GM12892 (cell line): ENCODE measurements around the gene MTFR1L.

Source experiments
- DNase-seq: peaks from one replicate; pipeline ENCODE4 v3.0.0; 2011; ENCODE audit not compliant: insufficient read length
- FAIRE-seq: peaks from 2 replicates; lab custom pipeline; 2011; peaks lifted over from hg19 to GRCh38; lab: Jason Lieb, UNC
- POLR2A ChIP-seq: IDR thresholded peaks from 2 replicates; pipeline ENCODE4 v1.6.1; 2011; ENCODE audit warnings: low read depth, low read length, control low read depth
- POLR2AphosphoS5 ChIP-seq: IDR thresholded peaks from 2 replicates; pipeline ENCODE4 v1.6.1; 2011; ENCODE audit warnings: low read depth, low read length, control low read depth
- TAF1 ChIP-seq: IDR thresholded peaks from 2 replicates; pipeline ENCODE4 v1.6.1; 2011; ENCODE audit warnings: low read depth, mild to moderate bottlenecking, control low read depth, low read length, borderline replicate concordance

MTFR1L gene

GRCh38 chr1:25803368-25803767 is 16.4 kb upstream of the MTFR1L start:
- DNase-seq (no peak), FAIRE-seq (no peak)
- TF ChIP-seq POLR2AphosphoS5 (no peak), POLR2A (no peak), TAF1 (no peak)

- FAIRE-seq (peak; percentile 24), DNase-seq (peak; percentile 60)
- TF ChIP-seq POLR2A: no peak
- no peak for TF ChIP-seq TAF1
- no peak for TF ChIP-seq POLR2AphosphoS5
Observed at GRCh38 chr1:25804244-25804963, 15.3 kb upstream of the MTFR1L start.

GRCh38 chr1:25804964-25805862 is 14.5 kb upstream of the MTFR1L start:
- TF ChIP-seq POLR2AphosphoS5: no peak
- no peak for TF ChIP-seq POLR2A
- no peak for TF ChIP-seq TAF1
- DNase-seq (no peak), FAIRE-seq (peak; percentile 54)

GRCh38 chr1:25805863-25806225 is 13.9 kb upstream of the MTFR1L start:
- DNase-seq: no peak
- no peak for FAIRE-seq
- no peak for TF ChIP-seq POLR2AphosphoS5

GRCh38 chr1:25806418-25806817 is 13.3 kb upstream of the MTFR1L start:
- FAIRE-seq: no peak
- TF ChIP-seq POLR2AphosphoS5: no peak
- no peak for TF ChIP-seq TAF1
- TF ChIP-seq POLR2A: no peak
- no peak for DNase-seq

- no peak for FAIRE-seq
- no peak for DNase-seq
- TF ChIP-seq POLR2A (no peak), TAF1 (no peak), POLR2AphosphoS5 (no peak)
Observed at GRCh38 chr1:25807480-25808390, 12.0 kb upstream of the MTFR1L start.

GRCh38 chr1:25808481-25809244 is 11.1 kb upstream of the MTFR1L start:
- FAIRE-seq (no peak), DNase-seq (no peak)
- no peak for TF ChIP-seq TAF1
- no peak for TF ChIP-seq POLR2A
- no peak for TF ChIP-seq POLR2AphosphoS5

- FAIRE-seq: no peak
- TF ChIP-seq TAF1: no peak
- TF ChIP-seq POLR2AphosphoS5: no peak
- no peak for TF ChIP-seq POLR2A
- DNase-seq: peak; percentile 52
Observed at GRCh38 chr1:25809283-25809926, 10.3 kb upstream of the MTFR1L start.

- DNase-seq: no peak
- no peak for FAIRE-seq
- TF ChIP-seq POLR2A (no peak), POLR2AphosphoS5 (no peak), TAF1 (no peak)
Observed at GRCh38 chr1:25809929-25810328, 9.8 kb upstream of the MTFR1L start.
